HUES48 (cell line): ENCODE measurements around the gene TULP4.
"Not testable (repeated sequence)": the region's sequence is repeated elsewhere in the genome, so short reads cannot be mapped to it uniquely, and the experiment has no call there.

Source experiments
- H3K27ac ChIP-seq: one replicate; pipeline ENCODE4 v1.7.0; 2013; ENCODE audit warnings: low read depth, low read length, inconsistent platforms
- H3K27me3 ChIP-seq: 2 replicates; pipeline ENCODE4 v1.6.1; 2013; ENCODE audit warnings: mild to moderate bottlenecking, low read length; ENCODE audit not compliant: control insufficient read depth, insufficient read depth
- H3K36me3 ChIP-seq: 2 replicates; pipeline ENCODE4 v1.6.1; 2013; ENCODE audit warnings: low read length; ENCODE audit not compliant: control insufficient read depth, insufficient read depth
- H3K4me1 ChIP-seq: 2 replicates; pipeline ENCODE4 v1.6.1; 2013; ENCODE audit warnings: mild to moderate bottlenecking, low read length; ENCODE audit not compliant: control insufficient read depth, insufficient read depth
- H3K4me3 ChIP-seq: 2 replicates; pipeline ENCODE4 v1.5.1; 2013; ENCODE audit warnings: mild to moderate bottlenecking, low read depth, low read length
- H3K9ac ChIP-seq: 2 replicates; pipeline ENCODE4 v1.6.1; 2013; ENCODE audit warnings: mild to moderate bottlenecking, low read depth, low read length, moderate library complexity
- H3K9me3 ChIP-seq: 2 replicates; pipeline ENCODE4 v1.6.1; 2013; ENCODE audit warnings: low read length; ENCODE audit not compliant: control insufficient read depth, insufficient read depth

The TULP4 gene

GRCh38 chr6:158544428-158544827, 232.2 kb downstream of the TULP4 start:
- no peak overlapping the region for H3K4me3 ChIP-seq
- no peaks in the 10 kb centered on the region for H3K9me3 ChIP-seq
- H3K27me3 ChIP-seq, result no peaks in the 10 kb centered on the region
- H3K4me1 ChIP-seq, result peaks cover 11% of the 10 kb centered on the region
- no peak overlapping the region for H3K9ac ChIP-seq
- H3K27ac ChIP-seq, result no peak overlapping the region
- no peaks in the 10 kb centered on the region for H3K36me3 ChIP-seq

GRCh38 chr6:158545043-158545966, 233.0 kb downstream of the TULP4 start:
- Histone ChIP-seq H3K27me3 (no peaks in the 10 kb centered on the region), H3K9ac (no peak overlapping the region), H3K36me3 (no peaks in the 10 kb centered on the region), H3K4me1 (peaks cover 10% of the 10 kb centered on the region), H3K4me3 (no peak overlapping the region), H3K9me3 (no peaks in the 10 kb centered on the region), H3K27ac (no peak overlapping the region)

- H3K27ac ChIP-seq, result peak overlapping the region; percentile 9
- H3K9ac ChIP-seq, result no peak overlapping the region
Measured at GRCh38 chr6:158548418-158549161, 236.3 kb downstream of the TULP4 start.

GRCh38 chr6:158552055-158552795, 240.0 kb downstream of the TULP4 start:
- H3K4me1 ChIP-seq, result peaks cover 10% of the 10 kb centered on the region
- H3K27ac ChIP-seq, result no peak overlapping the region
- no peak overlapping the region for H3K4me3 ChIP-seq
- H3K36me3 ChIP-seq, result no peaks in the 10 kb centered on the region
- H3K27me3 ChIP-seq, result no peaks in the 10 kb centered on the region
- H3K9me3 ChIP-seq, result no peaks in the 10 kb centered on the region
- H3K9ac ChIP-seq, result no peak overlapping the region

More at GRCh38 chr6:158548418-158549161, 236.3 kb downstream of the TULP4 start:
- H3K36me3 ChIP-seq, result no peaks in the 10 kb centered on the region
- H3K4me1 ChIP-seq, result peaks cover 10% of the 10 kb centered on the region
- H3K27me3 ChIP-seq, result no peaks in the 10 kb centered on the region
- no peaks in the 10 kb centered on the region for H3K9me3 ChIP-seq
- H3K4me3 ChIP-seq, result no peak overlapping the region

GRCh38 chr6:158552796-158553138, 240.5 kb downstream of the TULP4 start:
- peaks cover 10% of the 10 kb centered on the region for H3K4me1 ChIP-seq
- no peaks in the 10 kb centered on the region for H3K27me3 ChIP-seq
- H3K36me3 ChIP-seq, result no peaks in the 10 kb centered on the region
- no peaks in the 10 kb centered on the region for H3K9me3 ChIP-seq
- H3K4me3 ChIP-seq, result no peak overlapping the region
- no peak overlapping the region for H3K9ac ChIP-seq
- H3K27ac ChIP-seq, result no peak overlapping the region

- H3K9me3 ChIP-seq, result no peaks in the 10 kb centered on the region
- H3K4me1 ChIP-seq, result 0 out of 2 replicates have a peak, but pooled peaks cover 6% of the 10 kb centered on the region
- H3K27ac ChIP-seq, result no peak overlapping the region
- H3K27me3 ChIP-seq, result no peaks in the 10 kb centered on the region
- no peak overlapping the region for H3K9ac ChIP-seq
- H3K4me3 ChIP-seq, result no peak overlapping the region
- H3K36me3 ChIP-seq, result no peaks in the 10 kb centered on the region
Measured at GRCh38 chr6:158554611-158555361, 242.5 kb downstream of the TULP4 start.

GRCh38 chr6:158556113-158556512, 243.8 kb downstream of the TULP4 start:
- H3K9me3 ChIP-seq, result no peaks in the 10 kb centered on the region
- no peak overlapping the region for H3K4me3 ChIP-seq
- no peak overlapping the region for H3K9ac ChIP-seq
- H3K4me1 ChIP-seq, result peaks cover 8% of the 10 kb centered on the region
- H3K36me3 ChIP-seq, result no peaks in the 10 kb centered on the region
- no peaks in the 10 kb centered on the region for H3K27me3 ChIP-seq
- no peak overlapping the region for H3K27ac ChIP-seq

GRCh38 chr6:158557110-158557509, 244.8 kb downstream of the TULP4 start:
- H3K36me3 ChIP-seq, H3K9me3 ChIP-seq, H3K4me3 ChIP-seq, H3K27me3 ChIP-seq, H3K9ac ChIP-seq, H3K27ac ChIP-seq: not testable (repeated sequence)
- H3K4me1 ChIP-seq, result peaks cover 13% of the 10 kb centered on the region

GRCh38 chr6:158557927-158558326, 245.7 kb downstream of the TULP4 start:
- Histone ChIP-seq H3K27me3 (no peaks in the 10 kb centered on the region), H3K4me1 (peaks cover 13% of the 10 kb centered on the region), H3K36me3 (no peaks in the 10 kb centered on the region), H3K27ac (no peak overlapping the region), H3K9me3 (no peaks in the 10 kb centered on the region), H3K4me3 (no peak overlapping the region), H3K9ac (no peak overlapping the region)
